GM12874 (cell line): ENCODE results near the gene PPEF1.

ENCODE experiments used
- TF ChIP-seq, protein P1 (sequence below): IDR thresholded peaks from 2 replicates; pipeline ENCODE4 v1.5.1; 2011; ENCODE audit warnings: low read depth, mild to moderate bottlenecking, control low read depth, low read length, moderate library complexity; ENCODE audit not compliant: insufficient read depth

Gene PPEF1

DNA sequence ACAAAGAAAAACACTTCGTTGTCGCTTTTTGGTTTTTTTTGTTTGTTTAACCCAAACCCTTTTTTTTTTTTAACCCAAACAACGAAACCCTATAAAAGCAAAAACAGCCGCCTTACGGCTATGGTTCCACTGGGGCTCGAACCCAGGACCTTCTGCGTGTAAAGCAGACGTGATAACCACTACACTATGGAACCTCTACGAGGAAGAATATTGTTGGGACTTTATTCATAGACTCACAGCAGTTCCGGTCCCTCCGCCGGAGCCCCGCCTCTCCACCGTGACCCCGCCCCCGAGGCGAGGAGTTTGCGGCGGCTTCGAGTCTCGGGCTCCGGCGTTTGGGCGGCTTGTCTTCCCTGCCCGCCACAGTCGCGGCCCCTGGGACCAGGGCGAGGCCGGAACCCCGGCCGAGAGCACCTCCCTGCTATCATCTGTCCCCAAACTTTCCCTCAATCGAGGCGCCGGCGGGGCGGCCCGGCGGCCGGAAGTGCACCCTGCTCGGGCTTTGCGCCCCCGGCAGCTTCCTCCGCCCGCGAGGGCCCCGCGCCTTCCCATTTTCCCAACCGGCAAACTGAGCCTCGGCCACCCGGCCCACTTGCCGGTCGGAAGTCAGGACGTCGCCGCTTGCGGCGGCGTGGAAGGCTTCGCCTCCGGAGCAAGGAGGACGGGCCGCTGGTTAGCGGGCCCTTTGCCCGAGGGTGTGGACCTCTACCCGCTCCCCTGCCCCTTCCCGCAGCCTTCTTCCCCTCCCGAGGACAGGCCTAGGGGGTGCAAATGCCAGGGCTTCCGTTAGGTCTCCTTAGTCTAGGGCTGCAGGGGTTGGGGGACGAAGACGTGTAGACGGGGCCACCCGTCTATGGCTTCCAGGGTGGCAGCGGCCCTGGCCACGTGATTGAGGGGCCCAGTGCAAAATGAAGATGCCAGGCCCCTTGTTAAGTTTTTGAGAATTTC lies 32.4 kb upstream of the PPEF1 start:
- TF ChIP-seq, protein P1, sequence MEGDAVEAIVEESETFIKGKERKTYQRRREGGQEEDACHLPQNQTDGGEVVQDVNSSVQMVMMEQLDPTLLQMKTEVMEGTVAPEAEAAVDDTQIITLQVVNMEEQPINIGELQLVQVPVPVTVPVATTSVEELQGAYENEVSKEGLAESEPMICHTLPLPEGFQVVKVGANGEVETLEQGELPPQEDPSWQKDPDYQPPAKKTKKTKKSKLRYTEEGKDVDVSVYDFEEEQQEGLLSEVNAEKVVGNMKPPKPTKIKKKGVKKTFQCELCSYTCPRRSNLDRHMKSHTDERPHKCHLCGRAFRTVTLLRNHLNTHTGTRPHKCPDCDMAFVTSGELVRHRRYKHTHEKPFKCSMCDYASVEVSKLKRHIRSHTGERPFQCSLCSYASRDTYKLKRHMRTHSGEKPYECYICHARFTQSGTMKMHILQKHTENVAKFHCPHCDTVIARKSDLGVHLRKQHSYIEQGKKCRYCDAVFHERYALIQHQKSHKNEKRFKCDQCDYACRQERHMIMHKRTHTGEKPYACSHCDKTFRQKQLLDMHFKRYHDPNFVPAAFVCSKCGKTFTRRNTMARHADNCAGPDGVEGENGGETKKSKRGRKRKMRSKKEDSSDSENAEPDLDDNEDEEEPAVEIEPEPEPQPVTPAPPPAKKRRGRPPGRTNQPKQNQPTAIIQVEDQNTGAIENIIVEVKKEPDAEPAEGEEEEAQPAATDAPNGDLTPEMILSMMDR: no peak

DNA sequence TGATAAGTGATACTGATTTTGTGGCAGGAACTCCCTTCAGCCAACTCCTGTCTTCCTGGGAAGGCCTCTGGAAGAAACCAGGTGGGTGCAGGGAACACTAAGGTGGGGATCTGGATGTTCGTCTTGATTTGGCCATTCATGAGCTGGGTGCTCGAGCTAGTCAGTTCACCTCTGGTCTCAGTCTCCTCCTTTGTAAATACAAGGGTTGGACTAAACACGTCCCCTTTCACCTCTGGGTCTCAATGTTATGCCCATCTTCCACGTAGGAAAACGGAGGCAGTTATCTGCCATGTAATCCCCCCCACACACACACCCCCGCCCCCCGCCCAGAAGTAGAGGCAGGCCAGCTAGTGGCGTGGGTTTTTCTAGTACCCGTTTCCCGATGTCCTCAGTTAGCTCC lies 31.4 kb upstream of the PPEF1 start:
- TF ChIP-seq, protein P1: no peak

DNA sequence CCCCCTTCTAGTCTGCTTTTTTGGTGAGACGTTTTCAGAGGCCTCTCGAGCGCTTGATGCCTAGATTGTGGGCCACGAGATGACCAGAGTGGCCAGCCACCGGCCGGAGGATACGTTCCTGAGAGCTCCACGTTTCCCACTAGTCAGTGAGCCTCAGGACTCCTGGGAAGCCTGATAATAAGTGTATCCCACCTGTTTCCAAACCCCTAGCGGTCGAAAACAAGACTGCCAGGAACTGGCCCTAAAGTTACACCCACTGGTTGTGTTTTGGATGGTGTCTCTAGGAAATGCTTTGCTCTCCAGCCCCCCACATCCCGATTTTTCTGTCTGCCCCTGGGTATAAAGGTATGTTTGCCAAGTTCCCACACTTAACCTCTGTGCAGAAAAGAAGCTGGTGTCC lies 31.0 kb upstream of the PPEF1 start:
- TF ChIP-seq, protein P1: no peak

DNA sequence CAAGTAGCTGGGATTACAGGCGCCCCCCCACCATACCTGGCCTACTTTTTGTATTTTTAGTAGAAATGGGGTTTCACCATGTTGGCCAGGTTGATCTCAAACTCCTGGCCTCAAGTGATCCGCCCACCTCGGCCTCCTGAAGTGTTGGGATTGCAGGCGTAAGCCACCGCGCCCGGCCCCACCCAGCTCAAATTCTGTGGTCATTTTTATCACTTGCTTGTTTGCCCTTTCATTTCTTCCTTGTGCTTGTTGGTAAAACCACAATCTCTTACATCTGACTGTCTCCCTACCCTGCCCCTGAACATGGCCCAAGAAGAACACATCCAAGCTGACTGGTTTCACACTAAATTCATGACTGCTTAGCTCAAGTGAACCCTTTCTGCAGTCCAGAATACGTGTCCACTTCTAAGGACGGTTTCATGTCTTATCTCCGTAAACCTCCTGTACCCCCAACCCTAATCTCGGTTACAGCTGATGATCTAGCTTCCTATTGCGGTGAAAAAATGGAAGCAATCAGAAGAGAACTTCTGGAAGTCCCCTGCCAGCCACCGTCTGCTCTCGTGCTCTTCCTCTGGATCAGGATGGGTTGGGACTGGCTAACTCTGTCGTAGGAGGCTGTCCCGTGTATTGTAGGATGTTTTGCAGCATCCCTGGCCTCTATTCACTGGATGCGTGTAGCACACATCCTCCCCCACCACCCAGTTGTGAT lies 30.1 kb upstream of the PPEF1 start:
- TF ChIP-seq, protein P1: no peak

DNA sequence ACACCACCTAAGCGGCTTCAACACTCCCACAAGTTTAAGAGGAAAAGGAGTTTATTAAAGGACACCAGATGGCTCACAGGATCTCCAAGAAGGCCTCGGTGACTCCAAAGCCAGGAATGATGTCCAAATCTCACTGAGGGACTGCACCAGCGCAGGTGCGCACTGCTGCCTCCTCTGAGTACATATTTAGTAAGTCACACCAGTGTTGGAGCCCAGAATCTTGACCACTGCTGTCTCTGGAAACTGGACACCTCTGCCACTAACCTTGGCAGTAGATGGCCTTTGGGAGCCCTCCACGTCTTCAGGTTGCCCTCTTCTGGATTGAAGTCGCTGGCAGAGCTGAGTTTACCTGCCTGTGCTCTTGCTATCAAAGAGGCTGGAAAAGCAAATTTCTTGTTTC lies 25.4 kb upstream of the PPEF1 start:
- TF ChIP-seq, protein P1: no peak

DNA sequence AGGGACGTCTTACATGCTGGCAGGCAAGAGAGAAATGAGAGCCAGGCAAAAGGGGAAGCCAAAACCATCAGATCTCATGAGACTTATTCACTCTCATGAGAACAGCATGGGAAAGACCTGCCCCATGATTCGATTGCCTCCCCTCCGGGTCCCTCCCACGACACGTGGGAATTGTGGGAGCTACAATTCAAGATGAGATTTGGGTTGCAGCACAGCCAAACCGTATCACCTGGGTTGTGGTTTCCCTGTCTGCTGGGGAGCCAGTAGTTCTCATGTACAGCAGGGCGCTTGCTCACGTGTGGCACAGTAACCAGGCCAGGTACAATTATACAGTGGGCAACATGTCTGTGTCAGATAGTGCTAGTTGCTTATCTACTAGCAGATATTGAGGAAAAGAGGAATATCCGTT lies 24.5 kb upstream of the PPEF1 start:
- TF ChIP-seq, protein P1: no peak

DNA sequence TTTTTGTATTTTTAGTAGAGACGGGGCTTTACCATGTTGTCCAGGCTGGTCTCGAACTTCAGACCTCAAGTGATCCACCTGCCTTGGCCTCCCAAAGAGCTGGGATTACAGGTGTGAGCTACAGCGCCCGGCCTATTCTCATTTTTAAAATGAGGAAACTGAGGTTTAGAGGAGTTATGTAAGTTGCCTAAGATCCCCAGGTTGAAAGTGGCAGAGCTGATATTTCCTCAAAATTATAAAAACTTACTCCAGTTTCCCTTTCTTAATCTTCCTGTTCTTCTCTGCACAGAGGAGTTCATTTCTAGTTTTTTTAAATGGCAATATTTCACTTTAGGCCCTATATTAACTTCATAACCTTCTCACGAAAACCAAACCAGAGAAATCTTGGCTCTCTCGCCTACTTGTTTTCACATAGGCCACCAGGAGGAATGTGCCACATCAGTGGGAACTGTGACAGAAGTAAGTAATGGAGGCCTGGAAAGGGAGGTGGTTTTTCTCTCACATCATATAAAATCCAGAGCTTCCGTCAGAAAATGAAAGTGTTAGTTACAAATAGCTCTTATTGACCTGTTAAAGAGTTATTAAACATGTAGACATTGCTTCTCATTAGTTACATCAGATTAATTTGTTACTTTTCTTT lies 19.5 kb upstream of the PPEF1 start:
- TF ChIP-seq, protein P1: no peak
